Activated T-cell treated with anti-CD3 and anti-CD28 coated beads, Interleukin-2, amount 50 U/mL, for 4 hours (primary cell): ENCODE data around the gene SLC35A2. TPM values are rescaled to one million over a fixed set of nuclear protein-coding genes. Genes with fewer than 3 reads are reported as not detected.
"Not testable (repeated sequence)": the region's sequence is repeated elsewhere in the genome, so short reads cannot be mapped to it uniquely, and the experiment has no call there.

ENCODE experiments used
- ATAC-seq, 2 donors: fragments of 200-7000 bp; cut with Tn5 transposase; one replicate each; pipeline ENCODE4 v1.10.0; 2021
- DNase-seq: peaks from one replicate; pipeline ENCODE4 v3.0.0-alpha.2; 2020
- H3K27me3 Mint-ChIP-seq: one replicate; pipeline ENCODE4 v1.8.0; 2021; ENCODE audit warnings: low read depth, mixed read lengths
- H3K36me3 Mint-ChIP-seq: one replicate; pipeline ENCODE4 v1.8.0; 2022; ENCODE audit warnings: mixed read lengths; ENCODE audit not compliant: insufficient read depth
- H3K4me1 Mint-ChIP-seq: one replicate; pipeline ENCODE4 v1.8.0; 2021; ENCODE audit warnings: low read depth, mixed read lengths
- H3K4me3 Mint-ChIP-seq: one replicate; pipeline ENCODE4 v1.8.0; 2021; ENCODE audit warnings: mild to moderate bottlenecking, moderate library complexity, mixed read lengths
- H3K9me3 Mint-ChIP-seq: one replicate; pipeline ENCODE4 v1.8.0; 2021; ENCODE audit warnings: mixed read lengths
- total RNA-seq, 3 donors: library from RNA; stranded (reverse); gene quantifications; one replicate each; pipeline ENCODE4 v1.2.1, GENCODE V29; 2021

Gene SLC35A2
- total RNA-seq, 3 donors from 2014 or later = 23.1 to 31.5 (median 30.6) TPM

DNA sequence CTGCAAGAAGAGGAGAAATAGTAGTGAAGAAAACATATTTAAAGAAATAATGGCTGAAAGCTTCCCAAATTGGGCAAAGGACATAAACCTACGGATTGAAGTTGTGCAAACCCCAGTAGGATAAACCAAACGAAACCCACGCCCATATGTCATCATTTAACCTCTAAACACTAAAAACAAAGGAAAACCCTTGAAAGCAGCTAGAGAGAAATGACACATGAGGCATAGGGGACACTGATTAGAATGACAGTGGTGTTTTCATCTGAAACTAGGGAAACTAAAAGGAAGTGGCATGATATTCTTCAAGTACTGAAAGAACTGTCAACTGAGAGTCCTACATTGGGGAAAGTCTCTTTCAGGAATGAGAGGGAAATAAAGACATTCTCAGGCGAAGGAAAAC lies 34.5 kb downstream of the SLC35A2 start:
- not testable (repeated sequence) for ATAC-seq, H3K9me3 Mint-ChIP-seq, DNase-seq, H3K4me3 Mint-ChIP-seq, H3K36me3 Mint-ChIP-seq, H3K27me3 Mint-ChIP-seq, H3K4me1 Mint-ChIP-seq

DNA sequence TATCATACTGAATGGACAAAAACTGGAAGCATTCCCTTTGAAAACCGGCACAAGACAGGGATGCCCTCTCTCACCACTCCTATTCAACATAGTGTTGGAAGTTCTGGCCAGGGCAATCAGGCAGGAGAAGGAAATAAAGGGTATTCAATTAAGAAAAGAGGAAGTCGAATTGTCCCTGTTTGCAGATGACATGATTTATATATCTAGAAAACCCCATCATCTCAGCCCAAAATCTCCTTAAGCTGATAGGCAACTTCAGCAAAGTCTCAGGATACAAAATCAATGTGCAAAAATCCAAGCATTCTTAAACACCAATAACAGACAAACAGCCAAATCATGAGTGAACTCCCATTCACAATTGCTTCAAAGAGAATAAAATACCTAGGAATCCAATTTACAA lies 39.4 kb downstream of the SLC35A2 start:
- not testable (repeated sequence) for H3K4me3 Mint-ChIP-seq, H3K4me1 Mint-ChIP-seq, H3K36me3 Mint-ChIP-seq, DNase-seq, H3K9me3 Mint-ChIP-seq, ATAC-seq, H3K27me3 Mint-ChIP-seq

DNA sequence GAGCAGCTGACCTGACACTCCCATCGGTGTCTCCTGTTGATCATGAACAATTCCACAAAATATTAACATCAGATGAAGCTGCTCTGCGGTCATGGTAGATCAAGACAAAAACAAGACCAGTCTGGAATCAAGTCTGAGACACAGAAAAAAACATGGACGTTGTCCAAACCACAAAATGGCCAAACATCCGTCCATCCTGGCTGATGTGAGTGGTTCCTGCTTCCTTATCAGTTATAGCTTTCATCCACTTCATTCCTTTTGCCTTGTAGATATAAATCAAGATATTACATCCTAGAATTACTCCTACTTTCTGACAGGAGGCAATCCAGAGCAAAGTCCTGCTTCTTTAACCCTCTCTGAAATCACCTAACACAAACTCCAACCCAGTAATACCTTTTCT lies 47.2 kb downstream of the SLC35A2 start:
- Mint-ChIP-seq H3K27me3 (peaks cover 3% of the 10 kb centered on the region), H3K4me1 (no peaks in the 10 kb centered on the region), H3K4me3 (no peak overlapping the region), H3K36me3 (no peaks in the 10 kb centered on the region), H3K9me3 (no peaks in the 10 kb centered on the region)
- ATAC-seq = no peak
- DNase-seq = no peak

DNA sequence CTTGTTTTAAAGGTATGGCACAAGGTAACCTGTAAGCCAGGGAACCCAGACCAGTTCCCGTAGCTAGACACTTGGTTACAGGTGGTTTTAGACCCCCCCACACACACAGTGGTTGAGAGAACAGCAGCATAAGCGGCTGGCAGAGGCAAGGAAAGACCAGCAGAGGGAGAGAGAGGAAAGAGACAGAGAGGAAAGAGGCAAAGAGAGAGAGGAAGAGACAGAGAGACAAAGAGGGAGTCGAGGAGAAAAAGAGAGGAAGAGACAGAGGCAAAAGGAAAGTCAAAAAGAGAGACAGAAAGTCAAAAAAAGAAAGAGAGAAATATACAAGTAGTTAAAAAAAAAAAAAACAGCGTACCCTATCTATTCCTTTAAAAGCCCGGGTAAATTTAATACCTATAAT lies 56.5 kb downstream of the SLC35A2 start:
- H3K27me3 Mint-ChIP-seq = peaks cover 8% of the 10 kb centered on the region
- peaks cover 3% of the 10 kb centered on the region for H3K4me1 Mint-ChIP-seq
- H3K36me3 Mint-ChIP-seq = no peaks in the 10 kb centered on the region
- no peaks in the 10 kb centered on the region for H3K9me3 Mint-ChIP-seq
- H3K4me3 Mint-ChIP-seq = no peak overlapping the region
- ATAC-seq (no peak), DNase-seq (no peak)

DNA sequence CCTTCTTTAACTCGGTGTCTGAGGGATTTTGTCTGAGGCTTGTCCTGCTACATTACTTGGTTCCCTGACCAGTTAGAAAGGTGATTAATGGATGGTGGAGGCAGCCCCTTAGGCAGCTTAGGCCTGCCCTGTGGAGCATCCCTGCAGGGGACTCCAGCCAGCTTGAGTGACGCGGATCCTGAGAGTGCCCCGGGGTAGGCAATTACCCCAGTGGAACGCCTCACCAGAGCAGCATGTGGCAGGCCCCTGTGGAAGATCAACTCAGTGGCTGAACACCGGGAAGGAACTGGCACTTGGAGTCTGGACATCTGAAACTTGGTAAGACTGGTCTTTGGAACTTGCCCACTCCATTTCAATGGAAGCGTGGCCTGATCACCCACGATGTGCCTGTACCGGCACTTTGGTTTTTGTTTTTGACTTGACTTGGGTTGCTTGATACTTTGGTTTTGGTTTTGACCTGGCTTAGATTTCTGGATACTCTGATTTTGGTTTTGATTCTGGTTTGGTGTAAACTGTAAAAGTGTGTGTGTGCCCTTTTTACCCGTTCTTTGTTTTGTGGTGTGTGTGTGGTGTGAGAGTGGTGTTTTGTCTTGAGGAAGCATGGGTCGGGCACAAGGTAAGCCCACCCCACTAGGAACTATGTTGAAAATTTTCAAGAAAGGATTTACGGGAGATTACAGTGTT lies 57.2 kb downstream of the SLC35A2 start:
- H3K4me3 Mint-ChIP-seq, DNase-seq, H3K4me1 Mint-ChIP-seq, H3K36me3 Mint-ChIP-seq, H3K9me3 Mint-ChIP-seq, ATAC-seq, H3K27me3 Mint-ChIP-seq: not testable (repeated sequence)

DNA sequence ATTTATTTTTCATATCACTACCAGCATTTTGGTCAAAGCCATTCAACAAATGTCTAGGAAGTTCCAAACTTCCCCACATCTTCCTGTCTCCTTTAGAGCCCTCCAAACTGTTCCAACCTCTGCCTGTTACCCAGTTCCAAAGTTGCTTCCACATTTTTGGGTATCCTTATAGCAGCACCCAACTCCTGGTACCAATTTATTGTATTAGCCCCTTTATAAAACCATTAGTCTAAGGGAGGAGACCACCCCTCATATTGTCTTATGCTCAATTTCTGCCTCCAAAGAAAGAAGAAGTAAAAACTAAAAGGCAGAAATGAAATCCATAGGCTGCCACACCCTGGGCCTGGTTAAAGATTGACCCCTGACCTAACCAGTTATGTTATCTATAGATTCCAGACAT lies 58.0 kb downstream of the SLC35A2 start:
- not testable (repeated sequence) for DNase-seq, H3K27me3 Mint-ChIP-seq, H3K36me3 Mint-ChIP-seq, H3K9me3 Mint-ChIP-seq, H3K4me1 Mint-ChIP-seq, H3K4me3 Mint-ChIP-seq, ATAC-seq

Other genes with a start within 250 kb of the SLC35A2 start
- gene WAS, start 227.8 kb downstream of the SLC35A2 start, total RNA-seq = 10 to 100 TPM; 83.3 to 86.5 (median 86.2) TPM
- 10 to 100 TPM; 21.2 to 25.5 (median 23.2) TPM for gene SUV39H1, start 214.9 kb downstream of the SLC35A2 start, total RNA-seq
- gene GLOD5, start 149.9 kb downstream of the SLC35A2 start, total RNA-seq = not detected
- gene GATA1, start 125.1 kb downstream of the SLC35A2 start, total RNA-seq = under 1 TPM; 0.27 to 0.40 (median 0.33) TPM
- 10 to 100 TPM; 40.2 to 52.1 (median 44.2) TPM for gene HDAC6, start 109.6 kb downstream of the SLC35A2 start, total RNA-seq
- under 1 TPM in 1 of 3 donors, not detected in 2; 0.37 TPM for gene ERAS, start 85.1 kb downstream of the SLC35A2 start, total RNA-seq
- gene PCSK1N, start 76.0 kb downstream of the SLC35A2 start, total RNA-seq = 1 to 10 TPM; 2.8 to 3.4 (median 2.9) TPM
- 100 to 1,000 TPM in 2 of 3 donors, 10 to 100 TPM in 1; 92.7 to 107 (median 102) TPM for gene TIMM17B, start 13.9 kb downstream of the SLC35A2 start, total RNA-seq
- 100 to 1,000 TPM; 130 to 147 (median 139) TPM for gene PQBP1, start 13.7 kb downstream of the SLC35A2 start, total RNA-seq
- gene PIM2, start 7.4 kb upstream of the SLC35A2 start, total RNA-seq = 100 to 1,000 TPM; 197 to 279 (median 270) TPM
- 10 to 100 TPM; 55.5 to 65.2 (median 57.8) TPM for gene OTUD5, start 46.0 kb upstream of the SLC35A2 start, total RNA-seq
- 1 to 10 TPM in 2 of 3 donors, under 1 TPM in 1; 0.71 to 1.1 (median 1.1) TPM for gene KCND1, start 60.2 kb upstream of the SLC35A2 start, total RNA-seq
- gene GRIPAP1, start 90.6 kb upstream of the SLC35A2 start, total RNA-seq = 10 to 100 TPM; 42.2 to 58.1 (median 44.1) TPM
- gene TFE3, start 131.7 kb upstream of the SLC35A2 start, total RNA-seq = 10 to 100 TPM; 22.8 to 28.8 (median 23.4) TPM
- gene CCDC120, start 147.4 kb upstream of the SLC35A2 start, total RNA-seq = 1 to 10 TPM; 3.3 to 4.2 (median 4.0) TPM
- gene PRAF2, start 162.4 kb upstream of the SLC35A2 start, total RNA-seq = 10 to 100 TPM; 10.5 to 12.7 (median 11.4) TPM
- 10 to 100 TPM; 31.0 to 37.9 (median 36.5) TPM for gene WDR45, start 168.2 kb upstream of the SLC35A2 start, total RNA-seq
- gene GPKOW, start 212.1 kb upstream of the SLC35A2 start, total RNA-seq = 10 to 100 TPM; 21.2 to 28.4 (median 24.6) TPM